Stimulated activated naive CD4-positive, alpha-beta T cell treated with Interleukin-2 at 50 U/mL for 16 hours (primary cell): Measurements from ENCODE around the gene CCDC15.
"Not testable (repeated sequence)": the region's sequence is repeated elsewhere in the genome, so short reads cannot be mapped to it uniquely, and the experiment has no call there.

Experiments used
- DNase-seq: peaks from one replicate; lab custom pipeline; 2025; lab: John Stamatoyannopoulos, UW

The CCDC15 gene

GRCh38 chr11:125082040-125082439 is 128.0 kb downstream of the CCDC15 start:
- no peak for DNase-seq

- no peak for DNase-seq
Observed at GRCh38 chr11:125082611-125083311, 128.8 kb downstream of the CCDC15 start.

- DNase-seq = no peak
Observed at GRCh38 chr11:125083312-125084056, 129.5 kb downstream of the CCDC15 start.

- no peak for DNase-seq
Observed at GRCh38 chr11:125084057-125084416, 130.0 kb downstream of the CCDC15 start.

GRCh38 chr11:125084761-125085231 is 130.8 kb downstream of the CCDC15 start:
- DNase-seq = no peak

GRCh38 chr11:125085301-125086081 is 131.5 kb downstream of the CCDC15 start:
- DNase-seq = no peak

GRCh38 chr11:125086633-125087296 is 132.8 kb downstream of the CCDC15 start:
- DNase-seq = no peak

- DNase-seq = no peak
Observed at GRCh38 chr11:125088123-125088522, 134.1 kb downstream of the CCDC15 start.

- DNase-seq = no peak
Observed at GRCh38 chr11:125088576-125089455, 134.8 kb downstream of the CCDC15 start.

- DNase-seq = not testable (repeated sequence)
Observed at GRCh38 chr11:125089481-125089880, 135.5 kb downstream of the CCDC15 start.

GRCh38 chr11:125090151-125090550 is 136.1 kb downstream of the CCDC15 start:
- not testable (repeated sequence) for DNase-seq

GRCh38 chr11:125090816-125091215 is 136.8 kb downstream of the CCDC15 start:
- no peak for DNase-seq
